HFFc6 (cell line): ENCODE data around the gene MAPK7. TPM values are rescaled to one million over a fixed set of nuclear protein-coding genes. Genes with fewer than 3 reads are reported as not detected.

Source experiments
- DNase-seq: peaks from one replicate; pipeline ENCODE4 v3.0.0-alpha.2; 2018
- H3K27ac Mint-ChIP-seq: 2 replicates; pipeline ENCODE4 v1.8.0; 2020; ENCODE audit warnings: mild to moderate bottlenecking, mixed read lengths
- H3K27me3 Mint-ChIP-seq: 2 replicates; pipeline ENCODE4 v1.8.0; 2021; ENCODE audit warnings: mild to moderate bottlenecking, moderate library complexity, mixed read lengths; ENCODE audit not compliant: insufficient read depth
- H3K36me3 Mint-ChIP-seq: 2 replicates; pipeline ENCODE4 v1.8.0; 2021; ENCODE audit warnings: low read depth, mixed read lengths
- H3K4me1 Mint-ChIP-seq: 2 replicates; pipeline ENCODE4 v1.8.0; 2020; ENCODE audit warnings: low read depth, mixed read lengths
- H3K4me3 Mint-ChIP-seq: 2 replicates; pipeline ENCODE4 v1.8.0; 2020; ENCODE audit warnings: mild to moderate bottlenecking, moderate library complexity, mixed read lengths
- H3K9me3 Mint-ChIP-seq: 2 replicates; pipeline ENCODE4 v1.8.0; 2020; ENCODE audit warnings: mild to moderate bottlenecking, mixed read lengths
- CTCF ChIP-seq: fragments of 200-600 bp; sonication (generic); IDR thresholded peaks from 2 replicates; pipeline ENCODE4 v1.5.0; 2021; ENCODE audit warnings: antibody characterized with exemption, mild to moderate bottlenecking
- total RNA-seq, 6 experiments: library from RNA; stranded (reverse); fragmentation: NEBNext Ultra II Directional; extraction: Animal tissue kit (Norgen Biotek cat#: 25700); gene quantifications; 2 replicates in 1 of 6; 3 replicates in 5 of 6; pipeline ENCODE4 v1.2.3, GENCODE V29; 2021

The MAPK7 gene
- total RNA-seq, 6 experiments from 2014 or later, result 18.5 to 27.1 (median 23.9) TPM

- no peaks in the 10 kb centered on the region for H3K36me3 Mint-ChIP-seq
- H3K27me3 Mint-ChIP-seq, result peaks cover 1% of the 10 kb centered on the region
- no peak for TF ChIP-seq CTCF
- H3K9me3 Mint-ChIP-seq, result no peaks in the 10 kb centered on the region
- H3K27ac Mint-ChIP-seq, result no peak overlapping the region
- DNase-seq, result no peak
- peaks cover 24% of the 10 kb centered on the region for H3K4me1 Mint-ChIP-seq
- no peak overlapping the region for H3K4me3 Mint-ChIP-seq
Measured at GRCh38 chr17:19369846-19370492, 8.3 kb upstream of the MAPK7 start.

- H3K4me1 Mint-ChIP-seq, result peaks cover 24% of the 10 kb centered on the region
- no peak for TF ChIP-seq CTCF
- H3K27me3 Mint-ChIP-seq, result peaks cover under 1% of the 10 kb centered on the region
- no peaks in the 10 kb centered on the region for H3K36me3 Mint-ChIP-seq
- H3K4me3 Mint-ChIP-seq, result no peak overlapping the region
- no peak for DNase-seq
- no peak overlapping the region for H3K27ac Mint-ChIP-seq
- H3K9me3 Mint-ChIP-seq, result no peaks in the 10 kb centered on the region
Measured at GRCh38 chr17:19370493-19370960, 7.8 kb upstream of the MAPK7 start.

GRCh38 chr17:19371259-19372010 lies 6.9 kb upstream of the MAPK7 start:
- TF ChIP-seq CTCF, result no peak

GRCh38 chr17:19372011-19372370 lies 6.3 kb upstream of the MAPK7 start:
- no peaks in the 10 kb centered on the region for H3K9me3 Mint-ChIP-seq
- H3K4me1 Mint-ChIP-seq, result peaks cover 29% of the 10 kb centered on the region
- no peak overlapping the region for H3K4me3 Mint-ChIP-seq
- no peaks in the 10 kb centered on the region for H3K36me3 Mint-ChIP-seq
- DNase-seq, result no peak
- no peak overlapping the region for H3K27ac Mint-ChIP-seq
- no peaks in the 10 kb centered on the region; the same call in 1 of the 2 replicates for H3K27me3 Mint-ChIP-seq
- TF ChIP-seq CTCF, result no peak

More at GRCh38 chr17:19371259-19372010, 6.9 kb upstream of the MAPK7 start:
- no peak overlapping the region for H3K27ac Mint-ChIP-seq
- DNase-seq, result no peak
- H3K36me3 Mint-ChIP-seq, result no peaks in the 10 kb centered on the region
- H3K9me3 Mint-ChIP-seq, result no peaks in the 10 kb centered on the region
- no peaks in the 10 kb centered on the region; the same call in 1 of the 2 replicates for H3K27me3 Mint-ChIP-seq
- peaks cover 24% of the 10 kb centered on the region for H3K4me1 Mint-ChIP-seq
- no peak overlapping the region for H3K4me3 Mint-ChIP-seq

GRCh38 chr17:19372439-19372838 lies 5.9 kb upstream of the MAPK7 start:
- Mint-ChIP-seq H3K9me3 (no peaks in the 10 kb centered on the region), H3K27me3 (no peaks in the 10 kb centered on the region; the same call in 1 of the 2 replicates), H3K27ac (no peak overlapping the region), H3K36me3 (no peaks in the 10 kb centered on the region), H3K4me1 (peaks cover 30% of the 10 kb centered on the region), H3K4me3 (no peak overlapping the region)
- DNase-seq, result no peak
- no peak for TF ChIP-seq CTCF
